ENCODE measurements around the gene CENPT. TPM values are rescaled to one million over a fixed set of nuclear protein-coding genes. Genes with fewer than 3 reads are reported as not detected.
"Not testable (repeated sequence)": the region's sequence is repeated elsewhere in the genome, so short reads cannot be mapped to it uniquely, and the experiment has no call there.

The CENPT gene
- total RNA-seq, 1 experiment from 2014 or later, result 55.5 TPM

GRCh38 chr16:67874372-67874771 is 26.9 kb upstream of the CENPT start:
- DNase-seq (ENCODE audit: low read depth), result no peak

GRCh38 chr16:67873435-67874370 is 26.2 kb upstream of the CENPT start:
- DNase-seq (ENCODE audit: low read depth), result no peak

- DNase-seq (ENCODE audit: low read depth), result peak; percentile 70
Measured at GRCh38 chr16:67872631-67873434, 25.3 kb upstream of the CENPT start, which contains the start of gene EDC4. Gene EDC4 (plus strand): TSS chr16:67873052. CDS start chr16:67873262, 210 bp downstream.

- no peak for DNase-seq (ENCODE audit: low read depth)
Measured at GRCh38 chr16:67872131-67872630, 24.7 kb upstream of the CENPT start.

GRCh38 chr16:67871256-67871655 is 23.8 kb upstream of the CENPT start:
- no peak for DNase-seq (ENCODE audit: low read depth)

GRCh38 chr16:67869653-67870052 is 22.2 kb upstream of the CENPT start:
- DNase-seq (ENCODE audit: low read depth), result no peak

- DNase-seq (ENCODE audit: low read depth), result no peak
Measured at GRCh38 chr16:67868290-67868689, 20.8 kb upstream of the CENPT start.

- DNase-seq (ENCODE audit: low read depth), result peak; percentile 63
Measured at GRCh38 chr16:67865318-67865717, 17.8 kb upstream of the CENPT start.

GRCh38 chr16:67864594-67864993 is 17.1 kb upstream of the CENPT start:
- no peak for DNase-seq (ENCODE audit: low read depth)

GRCh38 chr16:67864044-67864443 is 16.6 kb upstream of the CENPT start:
- not testable (repeated sequence) for DNase-seq (ENCODE audit: low read depth)

GRCh38 chr16:67862623-67863583 is 15.4 kb upstream of the CENPT start:
- DNase-seq (ENCODE audit: low read depth), result peak; percentile 90

- DNase-seq (ENCODE audit: low read depth), result no peak
Measured at GRCh38 chr16:67861877-67862276, 14.4 kb upstream of the CENPT start.

- DNase-seq (ENCODE audit: low read depth), result peak; percentile 76
Measured at GRCh38 chr16:67860589-67861398, 13.3 kb upstream of the CENPT start.

GRCh38 chr16:67858500-67858899 is 11.0 kb upstream of the CENPT start:
- no peak for DNase-seq (ENCODE audit: low read depth)

GRCh38 chr16:67857547-67858233 is 10.2 kb upstream of the CENPT start:
- peak; percentile 98 for DNase-seq (ENCODE audit: low read depth)

GRCh38 chr16:67856927-67857546 is 9.5 kb upstream of the CENPT start:
- no peak for DNase-seq (ENCODE audit: low read depth)

GRCh38 chr16:67855789-67856188 is 8.3 kb upstream of the CENPT start:
- DNase-seq (ENCODE audit: low read depth), result no peak

GRCh38 chr16:67853670-67854069 is 6.2 kb upstream of the CENPT start:
- DNase-seq (ENCODE audit: low read depth), result no peak

- no peak for DNase-seq (ENCODE audit: low read depth)
Measured at GRCh38 chr16:67848118-67848517, 625 bp upstream of the CENPT start.

Data from LHCN-M2 (cell line).